Neural cell (in vitro differentiated cells): ENCODE measurements around the gene NUBPL. TPM values are rescaled to one million over a fixed set of nuclear protein-coding genes. Genes with fewer than 3 reads are reported as not detected.

Source experiments
- H2AFZ ChIP-seq: fragments of 200-600, 300-800 bp; sonication (generic), shearing (Covaris generic); 2 replicates; pipeline ENCODE4 v1.6.0; 2014; ENCODE audit warnings: low read depth, mild to moderate bottlenecking, antibody characterized with exemption, low read length, moderate library complexity
- H3F3A ChIP-seq: fragments of 200-600 bp; shearing (Covaris generic); 2 replicates; pipeline ENCODE4 v1.6.1; 2016; ENCODE audit warnings: mild to moderate bottlenecking, moderate library complexity, mixed read lengths, antibody characterized with exemption, low read length; ENCODE audit not compliant: insufficient read depth, poor library complexity, severe bottlenecking
- H3K27ac ChIP-seq: fragments of 200-600, 300-800 bp; sonication (generic), shearing (Covaris generic); 2 replicates; pipeline ENCODE4 v1.5.1; 2014; ENCODE audit warnings: mild to moderate bottlenecking, low read length, moderate library complexity
- H3K27me3 ChIP-seq: fragments of 300-800, 200-600 bp; sonication (generic), shearing (Covaris generic); 2 replicates; pipeline ENCODE4 v1.6.0; 2014; ENCODE audit warnings: mild to moderate bottlenecking, low read depth, low read length, moderate library complexity; ENCODE audit not compliant: insufficient read depth
- H3K36me3 ChIP-seq: fragments of 300-800, 200-600 bp; sonication (generic), shearing (Covaris generic); 2 replicates; pipeline ENCODE4 v1.5.1; 2014; ENCODE audit warnings: mild to moderate bottlenecking, antibody characterized with exemption, low read length, moderate library complexity; ENCODE audit not compliant: insufficient read depth
- H3K4me2 ChIP-seq: fragments of 300-800, 200-600 bp; sonication (generic), shearing (Covaris generic); 2 replicates; pipeline ENCODE4 v1.6.0; 2014; ENCODE audit warnings: mild to moderate bottlenecking, low read length
- H3K4me3 ChIP-seq: fragments of 300-800, 200-600 bp; sonication (generic), shearing (Covaris generic); 2 replicates; pipeline ENCODE4 v1.5.1; 2014; ENCODE audit warnings: mild to moderate bottlenecking, low read length, moderate library complexity
- H3K79me2 ChIP-seq: fragments of 200-600 bp; shearing (Covaris generic); replicated peaks from 2 replicates; pipeline ENCODE4 v1.6.0; 2014; ENCODE audit warnings: mild to moderate bottlenecking, low read length, moderate library complexity; ENCODE audit not compliant: insufficient read depth
- H3K9ac ChIP-seq: fragments of 300-800, 200-600 bp; sonication (generic), shearing (Covaris generic); 2 replicates; pipeline ENCODE4 v1.6.1; 2016; ENCODE audit warnings: mild to moderate bottlenecking, low read length, mixed read lengths
- H3K9me2 ChIP-seq: fragments of 200-600 bp; shearing (Covaris generic); 2 replicates; pipeline ENCODE4 v1.6.1; 2016; ENCODE audit warnings: mild to moderate bottlenecking, low read length, mixed read lengths; ENCODE audit not compliant: insufficient read depth
- H3K9me3 ChIP-seq: fragments of 200-600, 300-800 bp; sonication (generic), shearing (Covaris generic); 2 replicates; pipeline ENCODE4 v1.6.1; 2016; ENCODE audit warnings: mild to moderate bottlenecking, mixed run types, low read length, moderate library complexity, mixed read lengths
- H4K20me1 ChIP-seq: fragments of 200-600 bp; shearing (Covaris generic); 2 replicates; pipeline ENCODE4 v1.6.1; 2016; ENCODE audit warnings: mild to moderate bottlenecking, mixed run types; ENCODE audit not compliant: insufficient read depth
- CTCF ChIP-seq: fragments of 450-650 bp; IDR thresholded peaks from 2 replicates; pipeline ENCODE4 v1.5.1; 2014; ENCODE audit warnings: antibody characterized with exemption, mild to moderate bottlenecking, moderate library complexity; ENCODE audit not compliant: poor library complexity, severe bottlenecking
- EP300 ChIP-seq: fragments of 450-650 bp; conservative IDR thresholded peaks from 2 replicates; pipeline ENCODE4 v1.6.1; 2014; ENCODE audit warnings: antibody characterized with exemption, mild to moderate bottlenecking, moderate library complexity; ENCODE audit not compliant: poor library complexity, severe bottlenecking
- EZH2 ChIP-seq: fragments of 200-600, 300-800 bp; shearing (Covaris generic), sonication (generic); IDR thresholded peaks from 2 replicates; pipeline ENCODE4 v1.6.1; 2014; ENCODE audit warnings: antibody characterized with exemption, low read length, borderline replicate concordance, mild to moderate bottlenecking; ENCODE audit not compliant: insufficient read depth, poor library complexity, severe bottlenecking
- MXI1 ChIP-seq: fragments of 450-650 bp; conservative IDR thresholded peaks from 2 replicates; pipeline ENCODE4 v1.6.1; 2014; ENCODE audit warnings: antibody characterized with exemption, mild to moderate bottlenecking; ENCODE audit not compliant: poor library complexity, severe bottlenecking
- POLR2AphosphoS5 ChIP-seq: IDR thresholded peaks from 2 replicates; pipeline ENCODE4 v1.6.1; 2012
- RAD21 ChIP-seq: fragments of 450-650 bp; conservative IDR thresholded peaks from 2 replicates; pipeline ENCODE4 v1.6.1; 2014; ENCODE audit warnings: antibody characterized with exemption, mild to moderate bottlenecking, moderate library complexity
- REST ChIP-seq: IDR thresholded peaks from 2 replicates; pipeline ENCODE4 v1.6.1; 2012; ENCODE audit warnings: borderline replicate concordance
- SMC3 ChIP-seq: fragments of 450-650 bp; conservative IDR thresholded peaks from 2 replicates; pipeline ENCODE4 v1.6.1; 2014; ENCODE audit warnings: antibody characterized with exemption, mild to moderate bottlenecking, moderate library complexity; ENCODE audit not compliant: poor library complexity
- TAF1 ChIP-seq: IDR thresholded peaks from 2 replicates; pipeline ENCODE4 v1.6.1; 2012; ENCODE audit warnings: low read depth
- polyA plus RNA-seq: library from polyadenylated mRNA; depleted of rRNA; stranded (reverse); fragments of >200 nt; gene quantifications from 2 replicates; pipeline ENCODE4 v1.2.3, GENCODE V29; 2014

The NUBPL gene
- polyA plus RNA-seq, 1 donor from 2014 or later = 3.1 TPM

- H3F3A ChIP-seq = no peaks in the 10 kb centered on the region
- no peaks in the 10 kb centered on the region for H3K9me3 ChIP-seq
- TF ChIP-seq SMC3 (no peak), POLR2AphosphoS5 (no peak), MXI1 (no peak), REST (no peak), EZH2 (no peak), TAF1 (no peak), CTCF (no peak), EP300 (no peak), RAD21 (no peak)
- no peak overlapping the region for H2AFZ ChIP-seq
- no peaks in the 10 kb centered on the region for H3K27me3 ChIP-seq
- no peak overlapping the region for H3K9ac ChIP-seq
- H3K4me3 ChIP-seq = no peak overlapping the region
- H4K20me1 ChIP-seq = no peaks in the 10 kb centered on the region
- H3K4me2 ChIP-seq = no peak overlapping the region
- no peak overlapping the region for H3K27ac ChIP-seq
- no peaks in the 10 kb centered on the region for H3K9me2 ChIP-seq
- no peaks in the 10 kb centered on the region for H3K79me2 ChIP-seq
- H3K36me3 ChIP-seq = no peaks in the 10 kb centered on the region
These were observed 336.5 kb downstream of the NUBPL start for GRCh38 chr14:31897581-31898186.

GRCh38 chr14:31898838-31899528 is 337.8 kb downstream of the NUBPL start:
- H4K20me1 ChIP-seq = no peaks in the 10 kb centered on the region

More at GRCh38 chr14:31898838-31899528, 337.8 kb downstream of the NUBPL start:
- no peak overlapping the region for H3K9ac ChIP-seq
- H3K27me3 ChIP-seq = no peaks in the 10 kb centered on the region
- no peaks in the 10 kb centered on the region for H3F3A ChIP-seq
- H3K9me3 ChIP-seq = no peaks in the 10 kb centered on the region
- TF ChIP-seq EZH2 = no peak
- TF ChIP-seq POLR2AphosphoS5 = no peak
- no peak for TF ChIP-seq TAF1
- no peak for TF ChIP-seq CTCF
- no peak for TF ChIP-seq RAD21
- no peak for TF ChIP-seq MXI1
- no peak for TF ChIP-seq SMC3
- TF ChIP-seq EP300 = no peak
- H3K4me3 ChIP-seq = no peak overlapping the region
- no peak overlapping the region for H3K4me2 ChIP-seq
- H3K9me2 ChIP-seq = no peaks in the 10 kb centered on the region
- H3K27ac ChIP-seq = no peak overlapping the region
- H2AFZ ChIP-seq = no peak overlapping the region
- no peaks in the 10 kb centered on the region for H3K79me2 ChIP-seq
- H3K36me3 ChIP-seq = no peaks in the 10 kb centered on the region
